ENCODE data around the gene PHACTR1.

The PHACTR1 gene

GRCh38 chr6:13079096-13079723, 362.6 kb downstream of the PHACTR1 start:
- H3K4me3 ChIP-seq (replicated peaks; ENCODE audit: insufficient read depth, low read length) = no peak overlapping the region
- no peak overlapping the region for H3K27ac ChIP-seq (replicated peaks)
- peaks cover 3% of the 10 kb centered on the region for H3K27me3 ChIP-seq (ENCODE audit: insufficient read depth, poor library complexity, severe bottlenecking)
- TF ChIP-seq CTCF (IDR thresholded peaks at IDR 0.05; ENCODE audit: insufficient read depth, low read length) = no peak
- TF ChIP-seq SPI1 (IDR thresholded peaks at IDR 0.05; ENCODE audit: borderline replicate concordance, low read depth) = no peak
- no peak for TF ChIP-seq GABPA (IDR thresholded peaks at IDR 0.05; ENCODE audit: low read depth)
- no peak for TF ChIP-seq POLR2AphosphoS5 (IDR thresholded peaks at IDR 0.05; ENCODE audit: low read depth)
- TF ChIP-seq REST (IDR thresholded peaks at IDR 0.05; ENCODE audit: insufficient replicate concordance, low read depth) = no peak
- DNase-seq (ENCODE audit: low read depth in 1 of 2, low spot score in 1 of 2) = no peak

GRCh38 chr6:13080462-13081188, 364.1 kb downstream of the PHACTR1 start:
- DNase-seq (ENCODE audit: low read depth in 1 of 2, low spot score in 1 of 2) = no peak
- Histone ChIP-seq H3K27ac (replicated peaks) (no peak overlapping the region), H3K27me3 (ENCODE audit: insufficient read depth, poor library complexity, severe bottlenecking) (peaks cover 3% of the 10 kb centered on the region), H3K4me3 (replicated peaks; ENCODE audit: insufficient read depth, low read length) (no peak overlapping the region)
- TF ChIP-seq SPI1 (IDR thresholded peaks at IDR 0.05; ENCODE audit: borderline replicate concordance, low read depth) (no peak), GABPA (IDR thresholded peaks at IDR 0.05; ENCODE audit: low read depth) (no peak), POLR2AphosphoS5 (IDR thresholded peaks at IDR 0.05; ENCODE audit: low read depth) (no peak), CTCF (IDR thresholded peaks at IDR 0.05; ENCODE audit: insufficient read depth, low read length) (no peak), REST (IDR thresholded peaks at IDR 0.05; ENCODE audit: insufficient replicate concordance, low read depth) (no peak)

- H3K27ac ChIP-seq (replicated peaks) = no peak overlapping the region
These were observed 364.6 kb downstream of the PHACTR1 start for GRCh38 chr6:13081189-13081563.

More at GRCh38 chr6:13081189-13081563, 364.6 kb downstream of the PHACTR1 start:
- TF ChIP-seq SPI1 (IDR thresholded peaks at IDR 0.05; ENCODE audit: borderline replicate concordance, low read depth) (no peak), CTCF (IDR thresholded peaks at IDR 0.05; ENCODE audit: insufficient read depth, low read length) (no peak), GABPA (IDR thresholded peaks at IDR 0.05; ENCODE audit: low read depth) (no peak), POLR2AphosphoS5 (IDR thresholded peaks at IDR 0.05; ENCODE audit: low read depth) (no peak), REST (IDR thresholded peaks at IDR 0.05; ENCODE audit: insufficient replicate concordance, low read depth) (no peak)
- Histone ChIP-seq H3K27me3 (ENCODE audit: insufficient read depth, poor library complexity, severe bottlenecking) (peaks cover 3% of the 10 kb centered on the region), H3K4me3 (replicated peaks; ENCODE audit: insufficient read depth, low read length) (no peak overlapping the region)
- no peak for DNase-seq (ENCODE audit: low read depth in 1 of 2, low spot score in 1 of 2)
